GM10248 (cell line): ENCODE measurements around the gene INSRR.

ENCODE experiments used
- CTCF ChIA-PET: fragments of 300-600 bp; sonication (Branson Sonifier 250); formaldehyde crosslinking; extraction: SDS; loops from one replicate; lab custom pipeline; 2021; ENCODE audit warnings: antibody characterized with exemption; lab: Yijun Ruan, JAX
- POLR2A ChIA-PET: fragments of 350-650 bp; sonication (Branson Sonifier 250); formaldehyde crosslinking; extraction: SDS; loops from one replicate; lab custom pipeline; 2020; ENCODE audit warnings: antibody characterized with exemption; lab: Yijun Ruan, JAX
- DNase-seq: peaks from one replicate; pipeline ENCODE4 v3.0.0; 2012; ENCODE audit errors: extremely low spot score
- CTCF ChIP-seq: IDR thresholded peaks from 2 replicates; pipeline ENCODE4 v1.5.1; 2012; ENCODE audit warnings: mild to moderate bottlenecking, low read depth; ENCODE audit errors: extremely low read depth, missing control alignments, control extremely low read depth

The INSRR gene

GRCh38 chr1:156851779-156852417 is 7.0 kb downstream of the INSRR start:
- POLR2A ChIA-PET: no interaction called here
- CTCF ChIA-PET: interaction anchor here (3.8 to 4.2 kb wide), 2 partner anchors 9 to 14 kb away, joined by 27 to 29 read pairs; partner anchors contain the start of gene NTRK1
- no peak for DNase-seq
- no peak for TF ChIP-seq CTCF

GRCh38 chr1:156849151-156849496 is 9.8 kb downstream of the INSRR start:
- POLR2A ChIA-PET: interaction anchor here (0.6 kb wide), 1 partner anchor 89 kb away, joined by 4 read pairs; no protein-coding TSS in a partner anchor

DNA sequence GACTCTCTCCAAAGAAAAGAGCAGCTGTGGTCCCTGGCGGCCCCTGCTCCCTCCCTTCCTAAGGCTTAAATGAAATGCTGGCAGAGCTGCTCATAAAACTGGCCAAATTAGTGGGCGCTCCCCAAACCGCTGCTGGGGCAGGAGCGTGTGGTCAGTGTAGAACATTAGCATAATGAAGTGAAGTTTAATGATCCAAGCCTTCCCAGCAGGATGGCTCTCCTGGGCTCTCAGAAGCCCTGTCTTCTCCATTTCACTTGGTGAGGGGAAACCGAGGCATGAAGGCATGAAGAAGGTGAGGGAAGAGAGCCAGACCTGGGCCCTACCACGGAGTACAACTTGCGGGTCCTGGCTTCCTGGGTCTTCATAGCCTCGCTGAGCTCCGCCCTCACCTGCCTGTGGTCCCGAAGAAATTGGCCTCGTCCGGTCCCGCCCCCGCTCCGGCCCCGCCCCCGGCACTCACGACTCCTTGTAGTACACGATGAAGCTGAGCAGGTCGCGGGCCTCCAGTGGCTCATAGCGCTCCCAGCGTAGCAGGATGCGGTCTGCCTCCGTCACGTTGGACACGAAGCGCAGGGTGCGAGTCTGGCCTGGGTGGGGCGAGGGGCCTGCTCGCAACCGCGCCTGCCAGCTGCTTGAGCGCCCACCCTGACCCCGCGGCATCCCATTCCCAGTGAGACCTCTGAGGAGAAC is 10.3 kb downstream of the INSRR start:
- no peak for DNase-seq
- no peak for TF ChIP-seq CTCF
- POLR2A ChIA-PET: interaction anchor here (0.6 kb wide), 1 partner anchor 89 kb away, joined by 4 read pairs; no protein-coding TSS in a partner anchor
- CTCF ChIA-PET: interaction anchor here (0.8 to 4.9 kb wide), 7 partner anchors 8 to 143 kb away, joined by 3 to 57 read pairs (median 8); partner anchors contain the start of genes CRABP2, INSRR and NTRK1

More at GRCh38 chr1:156849151-156849496, 9.8 kb downstream of the INSRR start:
- CTCF ChIA-PET: interaction anchor here (1.1 to 4.9 kb wide), 4 partner anchors 11 to 143 kb away, joined by 4 to 57 read pairs (median 18); partner anchors contain the start of genes CRABP2 and NTRK1
- DNase-seq: no peak
- TF ChIP-seq CTCF: no peak

DNA sequence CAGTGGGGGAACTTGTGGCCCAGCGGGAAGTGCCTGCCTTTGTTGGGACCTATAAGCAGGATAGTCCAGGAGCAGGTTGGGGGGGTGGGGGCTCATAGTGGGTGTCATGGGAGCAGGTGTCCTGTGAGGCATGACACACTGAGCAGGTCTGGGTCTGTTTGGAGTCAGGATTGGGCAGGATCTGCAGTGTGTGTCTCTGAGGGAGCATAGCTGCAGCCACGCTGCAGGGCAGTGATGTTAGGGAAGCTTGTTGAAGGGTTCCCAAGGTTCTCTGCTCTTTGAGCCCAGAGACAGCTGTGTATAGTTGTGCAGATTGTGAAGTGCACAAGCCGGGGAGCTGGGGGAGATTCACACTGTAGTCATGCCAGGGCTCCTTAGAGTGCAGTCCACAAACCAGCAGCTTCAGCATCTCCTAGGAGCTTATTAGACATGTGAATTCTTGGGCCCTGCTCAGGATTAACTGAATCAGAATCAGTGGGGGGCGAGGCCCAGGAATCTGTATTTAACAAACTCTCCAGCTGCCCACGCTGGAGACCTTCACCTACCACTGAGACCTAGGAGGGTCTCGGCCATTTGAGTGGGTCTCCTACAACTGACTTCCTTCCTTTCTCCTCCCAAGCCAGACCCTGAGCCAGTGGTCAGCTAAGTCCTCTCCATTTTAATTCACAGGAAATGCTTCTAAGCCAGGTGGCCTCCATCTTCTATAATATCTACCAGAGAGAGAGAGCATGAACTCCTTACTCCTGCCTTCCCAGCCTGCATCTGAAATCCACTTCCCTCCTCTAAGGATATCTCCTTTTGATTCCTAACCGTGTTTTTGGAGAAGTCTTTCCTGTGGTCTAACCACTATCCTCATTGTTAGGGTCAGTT is 11.1 kb downstream of the INSRR start:
- ChIA-PET POLR2A (no interaction called here), CTCF (interaction anchor here (0.8 to 4.9 kb wide), 7 partner anchors 9 to 142 kb away, joined by 3 to 57 read pairs (median 7); partner anchors contain the start of genes CRABP2, INSRR and NTRK1)
- no peak for DNase-seq

DNA sequence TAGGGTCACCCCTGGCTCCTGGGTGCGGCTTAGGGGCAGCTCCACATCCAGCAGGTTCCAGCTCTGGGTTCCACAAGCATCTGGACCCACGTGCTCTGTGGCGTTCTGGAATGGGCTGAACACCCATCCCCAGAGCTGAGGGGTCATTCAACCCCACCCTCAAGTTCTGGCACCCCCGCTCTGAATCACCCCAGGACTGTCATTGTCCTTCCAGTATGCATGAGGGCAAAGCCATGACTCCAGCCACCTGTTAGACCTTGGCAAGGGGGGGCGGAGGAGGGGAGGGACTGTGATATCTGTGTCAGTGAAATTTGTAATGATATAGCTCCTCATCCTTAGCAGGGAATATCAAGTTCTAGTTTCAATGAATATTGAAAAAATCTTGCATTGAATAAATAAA is 12.3 kb downstream of the INSRR start:
- no peak for TF ChIP-seq CTCF
- ChIA-PET POLR2A (no interaction called here), CTCF (interaction anchor here (1.4 to 4.9 kb wide), 4 partner anchors 9 to 120 kb away, joined by 4 to 57 read pairs (median 20); partner anchors contain the start of genes INSRR and NTRK1)
- DNase-seq: no peak

More for the DNA sequence above, 11.1 kb downstream of the INSRR start:
- TF ChIP-seq CTCF: no peak
